ENCODE data around the gene ROBO1.

ROBO1 gene

GRCh38 chr3:79001255-79001654, 766.5 kb downstream of the ROBO1 start:
- no peak for DNase-seq

GRCh38 chr3:78999139-78999538, 768.7 kb downstream of the ROBO1 start:
- no peak for DNase-seq

- no peak for DNase-seq
Observed at GRCh38 chr3:78995087-78995486, 772.7 kb downstream of the ROBO1 start.

GRCh38 chr3:78994174-78995027, 773.4 kb downstream of the ROBO1 start:
- DNase-seq, result no peak

GRCh38 chr3:78993375-78993774, 774.4 kb downstream of the ROBO1 start:
- DNase-seq, result no peak

GRCh38 chr3:78992830-78993229, 775.0 kb downstream of the ROBO1 start:
- DNase-seq, result no peak

GRCh38 chr3:78992400-78992799, 775.4 kb downstream of the ROBO1 start:
- no peak for DNase-seq

- no peak for DNase-seq
Observed at GRCh38 chr3:78991656-78992055, 776.1 kb downstream of the ROBO1 start.

GRCh38 chr3:78990156-78990555, 777.6 kb downstream of the ROBO1 start:
- no peak for DNase-seq

GRCh38 chr3:78988324-78988723, 779.5 kb downstream of the ROBO1 start:
- no peak for DNase-seq

- no peak for DNase-seq
Observed at GRCh38 chr3:78986416-78987101, 781.2 kb downstream of the ROBO1 start.

GRCh38 chr3:78985981-78986380, 781.8 kb downstream of the ROBO1 start:
- DNase-seq, result no peak

- no peak for DNase-seq
Observed at GRCh38 chr3:78979028-78979427, 788.8 kb downstream of the ROBO1 start.

- DNase-seq, result no peak
Observed at GRCh38 chr3:78978037-78978436, 789.8 kb downstream of the ROBO1 start.

GRCh38 chr3:78977073-78977472, 790.7 kb downstream of the ROBO1 start:
- DNase-seq, result no peak

- DNase-seq, result no peak
Observed at GRCh38 chr3:78976200-78976599, 791.6 kb downstream of the ROBO1 start.

- no peak for DNase-seq
Observed at GRCh38 chr3:78974181-78974790, 793.5 kb downstream of the ROBO1 start.

GRCh38 chr3:78972617-78973301, 795.0 kb downstream of the ROBO1 start:
- no peak for DNase-seq

- DNase-seq, result no peak
Observed at GRCh38 chr3:78970656-78971055, 797.1 kb downstream of the ROBO1 start.

GRCh38 chr3:78969483-78969882, 798.3 kb downstream of the ROBO1 start:
- no peak for DNase-seq

- no peak for DNase-seq
Observed at GRCh38 chr3:78967061-78967460, 800.7 kb downstream of the ROBO1 start.

- DNase-seq, result no peak
Observed at GRCh38 chr3:78963771-78964170, 804.0 kb downstream of the ROBO1 start.

- no peak for DNase-seq
Observed at GRCh38 chr3:78957456-78957855, 810.3 kb downstream of the ROBO1 start.

All from NCI-H187 treated with DMSO at 0.1 percent for 48 hours (cell line).